ENCODE results near the gene FAM72B.
"Not testable (repeated sequence)": the region's sequence is repeated elsewhere in the genome, so short reads cannot be mapped to it uniquely, and the experiment has no call there.

FAM72B gene

GRCh38 chr1:121200985-121201981 is 17.1 kb upstream of the FAM72B start:
- H3K4me3 ChIP-seq, H3K27ac ChIP-seq: not testable (repeated sequence)

GRCh38 chr1:121200232-121200631 is 16.1 kb upstream of the FAM72B start:
- H3K27ac ChIP-seq, H3K4me3 ChIP-seq: not testable (repeated sequence)

- H3K4me3 ChIP-seq, H3K27ac ChIP-seq: not testable (repeated sequence)
Measured at GRCh38 chr1:121199763-121200162, 15.6 kb upstream of the FAM72B start.

- H3K27ac ChIP-seq, H3K4me3 ChIP-seq: not testable (repeated sequence)
Measured at GRCh38 chr1:121197095-121197882, 13.1 kb upstream of the FAM72B start.

- not testable (repeated sequence) for H3K27ac ChIP-seq, H3K4me3 ChIP-seq
Measured at GRCh38 chr1:121192512-121192911, 8.4 kb upstream of the FAM72B start.

GRCh38 chr1:121187914-121188313 is 3.8 kb upstream of the FAM72B start:
- H3K4me3 ChIP-seq, H3K27ac ChIP-seq: not testable (repeated sequence)

- Histone ChIP-seq H3K4me3 (peak overlapping the region in 1 of 7 experiments; percentile 22), H3K27ac (peak overlapping the region in 1 of 21 experiments; percentile 31)
Measured at GRCh38 chr1:121186191-121186590, 2.1 kb upstream of the FAM72B start.

GRCh38 chr1:121185140-121185708 is 1.1 kb upstream of the FAM72B start:
- H3K4me3 ChIP-seq, result peak overlapping the region; percentile 18 to 44 (median 33)
- H3K27ac ChIP-seq, result peak overlapping the region in 10 of 21 experiments; percentile 29 to 74 (median 62)

- H3K27ac ChIP-seq, result not testable (repeated sequence)
- peak overlapping the region in 6 of 7 experiments; percentile 20 to 40 (median 30) for H3K4me3 ChIP-seq
Measured at GRCh38 chr1:121183867-121184266, 273 bp downstream of the FAM72B start.

- H3K27ac ChIP-seq, H3K4me3 ChIP-seq: not testable (repeated sequence)
Measured at GRCh38 chr1:121178197-121178596, 5.9 kb downstream of the FAM72B start.

GRCh38 chr1:121176649-121177048 is 7.5 kb downstream of the FAM72B start:
- not testable (repeated sequence) for H3K27ac ChIP-seq, H3K4me3 ChIP-seq

- not testable (repeated sequence) for H3K4me3 ChIP-seq, H3K27ac ChIP-seq
Measured at GRCh38 chr1:121168152-121168668, 15.9 kb downstream of the FAM72B start.

- not testable (repeated sequence) for H3K4me3 ChIP-seq, H3K27ac ChIP-seq
Measured at GRCh38 chr1:121167225-121167738, 16.9 kb downstream of the FAM72B start.

- H3K27ac ChIP-seq, H3K4me3 ChIP-seq: not testable (repeated sequence)
Measured at GRCh38 chr1:121165296-121165695, 18.8 kb downstream of the FAM72B start.

- not testable (repeated sequence) for H3K27ac ChIP-seq, H3K4me3 ChIP-seq
Measured at GRCh38 chr1:121163850-121164757, 20.0 kb downstream of the FAM72B start.

- not testable (repeated sequence) for H3K27ac ChIP-seq, H3K4me3 ChIP-seq
Measured at GRCh38 chr1:121161199-121161901, 22.8 kb downstream of the FAM72B start.

GRCh38 chr1:121160118-121160517 is 24.0 kb downstream of the FAM72B start:
- H3K27ac ChIP-seq, H3K4me3 ChIP-seq: not testable (repeated sequence)

GRCh38 chr1:121157609-121158008 is 26.5 kb downstream of the FAM72B start:
- H3K27ac ChIP-seq, H3K4me3 ChIP-seq: not testable (repeated sequence)

Data from skin epidermis (tissue), 12 donors.